ENCODE measurements around the gene QDPR. TPM values are rescaled to one million over a fixed set of nuclear protein-coding genes. Genes with fewer than 3 reads are reported as not detected.

Gene QDPR
- total and polyA plus RNA-seq, 9 of the 15 experiments (the other 6 are each of a cell fraction or from before 2014, with no cell fraction given) = 5.7 to 29.7 (median 17.2) TPM

DNA sequence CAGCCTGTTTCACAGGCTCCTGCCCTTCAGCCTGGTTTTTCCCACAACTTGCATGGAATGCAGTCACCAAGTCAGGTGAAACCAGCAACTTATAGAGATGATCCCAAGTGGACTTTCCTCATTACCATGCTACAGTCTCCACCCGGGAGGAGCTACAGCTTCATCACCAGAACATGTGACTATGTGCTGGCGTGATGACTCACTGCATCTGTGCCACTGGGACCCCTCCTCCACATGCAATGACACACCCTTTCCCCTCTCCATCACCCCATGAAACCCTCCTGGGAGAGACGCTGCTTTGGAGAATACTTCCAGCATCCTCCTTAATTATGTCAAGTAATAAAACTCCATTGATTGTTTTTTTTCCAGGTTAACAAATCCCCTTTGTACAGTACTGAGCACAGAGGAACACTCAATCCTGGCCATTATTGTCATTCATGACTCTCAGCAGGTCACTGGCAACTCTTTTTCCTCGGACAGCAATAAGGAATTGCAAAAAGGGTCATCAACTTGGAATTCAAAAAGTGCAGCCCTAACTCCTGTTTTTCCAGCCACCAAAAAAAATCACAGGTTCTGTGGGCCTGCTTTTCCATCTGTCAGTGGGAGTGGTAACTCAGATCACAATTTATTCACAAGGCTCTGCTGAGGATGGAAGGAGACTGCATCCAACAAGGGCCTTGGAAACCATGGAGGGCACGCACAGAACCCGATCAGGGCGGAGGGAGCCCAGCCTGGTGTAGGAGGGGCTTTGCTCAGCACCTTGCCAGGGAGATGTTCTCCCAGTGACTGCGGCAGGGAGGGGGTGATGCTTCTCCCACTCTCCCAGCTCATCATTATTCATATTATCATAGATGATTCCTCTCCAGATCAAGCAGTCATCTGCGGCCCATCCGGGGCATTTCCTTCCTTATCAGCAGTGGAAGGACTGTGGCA is 17.4 kb downstream of the QDPR start (continued):
- TF ChIP-seq EHMT2 (IDR thresholded peaks at IDR 0.05) = 0 out of 2 replicates have a peak, but pooled peaks have one; percentile 11
- no peak for TF ChIP-seq MXI1 (IDR thresholded peaks at IDR 0.05; ENCODE audit: low read depth, low read length)
- no peak for TF ChIP-seq FOXJ3 (CRISPR knock-in tag; IDR thresholded peaks at IDR 0.05)
- TF ChIP-seq ZNF79 (CRISPR knock-in tag; IDR thresholded peaks at IDR 0.05; ENCODE audit: low read depth) = no peak
- no peak for TF ChIP-seq BCL6 (CRISPR knock-in tag; IDR thresholded peaks at IDR 0.05)
- TF ChIP-seq, protein P1, sequence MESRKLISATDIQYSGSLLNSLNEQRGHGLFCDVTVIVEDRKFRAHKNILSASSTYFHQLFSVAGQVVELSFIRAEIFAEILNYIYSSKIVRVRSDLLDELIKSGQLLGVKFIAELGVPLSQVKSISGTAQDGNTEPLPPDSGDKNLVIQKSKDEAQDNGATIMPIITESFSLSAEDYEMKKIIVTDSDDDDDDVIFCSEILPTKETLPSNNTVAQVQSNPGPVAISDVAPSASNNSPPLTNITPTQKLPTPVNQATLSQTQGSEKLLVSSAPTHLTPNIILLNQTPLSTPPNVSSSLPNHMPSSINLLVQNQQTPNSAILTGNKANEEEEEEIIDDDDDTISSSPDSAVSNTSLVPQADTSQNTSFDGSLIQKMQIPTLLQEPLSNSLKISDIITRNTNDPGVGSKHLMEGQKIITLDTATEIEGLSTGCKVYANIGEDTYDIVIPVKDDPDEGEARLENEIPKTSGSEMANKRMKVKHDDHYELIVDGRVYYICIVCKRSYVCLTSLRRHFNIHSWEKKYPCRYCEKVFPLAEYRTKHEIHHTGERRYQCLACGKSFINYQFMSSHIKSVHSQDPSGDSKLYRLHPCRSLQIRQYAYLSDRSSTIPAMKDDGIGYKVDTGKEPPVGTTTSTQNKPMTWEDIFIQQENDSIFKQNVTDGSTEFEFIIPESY (CRISPR knock-in tag; IDR thresholded peaks at IDR 0.05) = no peak
- TF ChIP-seq JUND (IDR thresholded peaks at IDR 0.05; ENCODE audit: borderline replicate concordance, low read depth, low read length) = peak; percentile 97
- peak; percentile 92; the same call in 2 of the 3 replicates for TF ChIP-seq JUND (tag; IDR thresholded peaks at IDR 0.05; ENCODE audit: borderline replicate concordance, low read depth, low read length)
- TF ChIP-seq RCOR1 (IDR thresholded peaks at IDR 0.05; ENCODE audit: borderline replicate concordance in 1 of 2, low read depth in 2 of 2, low read length in 2 of 2) = peak in 1 of 2 experiments; percentile 86; a peak in 2 of 4 replicates
- TF ChIP-seq NEUROD1 (IDR thresholded peaks at IDR 0.05; ENCODE audit: borderline replicate concordance, low read depth, low read length, partially characterized antibody) = peak; percentile 24
- TF ChIP-seq SIRT6 (IDR thresholded peaks at IDR 0.05; ENCODE audit: low read depth, low read length) = no peak
- TF ChIP-seq, protein P2, sequence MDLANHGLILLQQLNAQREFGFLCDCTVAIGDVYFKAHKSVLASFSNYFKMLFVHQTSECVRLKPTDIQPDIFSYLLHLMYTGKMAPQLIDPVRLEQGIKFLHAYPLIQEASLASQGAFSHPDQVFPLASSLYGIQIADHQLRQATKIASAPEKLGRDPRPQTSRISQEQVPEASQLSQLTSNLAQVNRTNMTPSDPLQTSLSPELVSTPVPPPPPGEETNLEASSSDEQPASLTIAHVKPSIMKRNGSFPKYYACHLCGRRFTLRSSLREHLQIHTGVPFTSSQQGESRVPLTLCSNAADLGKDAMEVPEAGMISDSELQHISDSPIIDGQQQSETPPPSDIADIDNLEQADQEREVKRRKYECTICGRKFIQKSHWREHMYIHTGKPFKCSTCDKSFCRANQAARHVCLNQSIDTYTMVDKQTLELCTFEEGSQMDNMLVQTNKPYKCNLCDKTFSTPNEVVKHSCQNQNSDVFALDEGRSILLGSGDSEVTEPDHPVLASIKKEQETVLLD (IDR thresholded peaks at IDR 0.05) = no peak
- TF ChIP-seq, protein P3, sequence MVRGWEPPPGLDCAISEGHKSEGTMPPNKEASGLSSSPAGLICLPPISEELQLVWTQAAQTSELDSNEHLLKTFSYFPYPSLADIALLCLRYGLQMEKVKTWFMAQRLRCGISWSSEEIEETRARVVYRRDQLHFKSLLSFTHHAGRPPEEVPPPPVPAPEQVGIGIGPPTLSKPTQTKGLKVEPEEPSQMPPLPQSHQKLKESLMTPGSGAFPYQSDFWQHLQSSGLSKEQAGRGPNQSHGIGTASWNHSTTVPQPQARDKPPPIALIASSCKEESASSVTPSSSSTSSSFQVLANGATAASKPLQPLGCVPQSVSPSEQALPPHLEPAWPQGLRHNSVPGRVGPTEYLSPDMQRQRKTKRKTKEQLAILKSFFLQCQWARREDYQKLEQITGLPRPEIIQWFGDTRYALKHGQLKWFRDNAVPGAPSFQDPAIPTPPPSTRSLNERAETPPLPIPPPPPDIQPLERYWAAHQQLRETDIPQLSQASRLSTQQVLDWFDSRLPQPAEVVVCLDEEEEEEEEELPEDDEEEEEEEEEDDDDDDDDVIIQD (CRISPR knock-in tag; IDR thresholded peaks at IDR 0.05) = no peak
- TF ChIP-seq TEAD4 (IDR thresholded peaks at IDR 0.05; ENCODE audit: low read length) = no peak
- no peak for TF ChIP-seq TEAD4 (CRISPR knock-in tag; IDR thresholded peaks at IDR 0.05; ENCODE audit: borderline replicate concordance)
- TF ChIP-seq ZFP36 (IDR thresholded peaks at IDR 0.05; ENCODE audit: low read depth, low read length, partially characterized antibody) = no peak
- TF ChIP-seq, protein P4, sequence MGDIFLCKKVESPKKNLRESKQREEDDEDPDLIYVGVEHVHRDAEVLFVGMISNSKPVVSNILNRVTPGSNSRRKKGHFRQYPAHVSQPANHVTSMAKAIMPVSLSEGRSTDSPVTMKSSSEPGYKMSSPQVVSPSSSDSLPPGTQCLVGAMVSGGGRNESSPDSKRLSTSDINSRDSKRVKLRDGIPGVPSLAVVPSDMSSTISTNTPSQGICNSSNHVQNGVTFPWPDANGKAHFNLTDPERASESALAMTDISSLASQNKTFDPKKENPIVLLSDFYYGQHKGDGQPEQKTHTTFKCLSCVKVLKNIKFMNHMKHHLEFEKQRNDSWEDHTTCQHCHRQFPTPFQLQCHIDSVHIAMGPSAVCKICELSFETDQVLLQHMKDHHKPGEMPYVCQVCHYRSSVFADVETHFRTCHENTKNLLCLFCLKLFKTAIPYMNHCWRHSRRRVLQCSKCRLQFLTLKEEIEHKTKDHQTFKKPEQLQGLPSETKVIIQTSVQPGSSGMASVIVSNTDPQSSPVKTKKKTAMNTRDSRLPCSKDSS (IDR thresholded peaks at IDR 0.05; ENCODE audit: low read depth, partially characterized antibody) = no peak
- TF ChIP-seq MCM7 (IDR thresholded peaks at IDR 0.05) = no peak
- TF ChIP-seq ZNF76 (CRISPR knock-in tag; IDR thresholded peaks at IDR 0.05; ENCODE audit: borderline replicate concordance) = no peak
- no peak for TF ChIP-seq ZNF668 (CRISPR knock-in tag; IDR thresholded peaks at IDR 0.05)
- no peak for TF ChIP-seq ATF1 (CRISPR knock-in tag; IDR thresholded peaks at IDR 0.05)
- no peak for TF ChIP-seq ATF1 (tag; IDR thresholded peaks at IDR 0.05)
- TF ChIP-seq NCOA6 (IDR thresholded peaks at IDR 0.05) = no peak

All from K562 (cell line).